Measurements from ENCODE around the gene AMMECR1. TPM values are rescaled to one million over a fixed set of nuclear protein-coding genes. Genes with fewer than 3 reads are reported as not detected.
A peak's percentile ranks its signal among the peaks of the same experiment; 100 is the strongest.
"Not testable (repeated sequence)": the region's sequence is repeated elsewhere in the genome, so short reads cannot be mapped to it uniquely, and the experiment has no call there.

AMMECR1 gene
- total RNA-seq: 3.0 TPM

- DNase-seq (ENCODE audit: low spot score) (peak; percentile 77), ATAC-seq (peak; percentile 97)
Measured at GRCh38 chrX:110317820-110318663, at the start of gene AMMECR1. Gene AMMECR1, minus strand, starts transcription at chrX:110318085. Its CDS starts 14 bp downstream, at chrX:110318071.

DNA sequence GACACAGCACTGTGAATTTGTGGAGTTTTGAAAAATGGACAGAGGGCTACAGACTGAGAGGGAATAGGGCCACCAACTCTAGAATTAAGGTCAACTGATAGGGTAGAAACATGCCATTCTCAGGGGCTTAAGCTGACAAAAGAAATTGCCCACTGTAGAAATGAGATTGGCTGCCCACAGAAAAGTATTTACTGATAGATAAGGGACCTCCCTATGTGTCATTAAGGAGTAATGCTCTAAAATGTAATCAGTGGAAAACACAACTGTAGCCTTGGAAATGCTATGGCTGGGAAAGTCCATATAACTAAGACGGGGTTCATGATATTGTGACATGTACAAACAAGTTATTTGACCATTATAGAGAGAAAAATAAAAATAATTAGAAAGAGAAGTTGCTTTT is 45.4 kb upstream of the AMMECR1 start:
- ATAC-seq (no peak), DNase-seq (ENCODE audit: low spot score) (no peak)

GRCh38 chrX:110359273-110359672 is 41.4 kb upstream of the AMMECR1 start:
- ATAC-seq (no peak), DNase-seq (ENCODE audit: low spot score) (no peak)

GRCh38 chrX:110358548-110358947 is 40.7 kb upstream of the AMMECR1 start, which contains the start of gene RTL9:
Gene RTL9, plus strand, starts transcription at chrX:110358848. Its CDS starts 91,770 bp downstream, at chrX:110450618.
- DNase-seq (ENCODE audit: low spot score) (no peak), ATAC-seq (no peak)

DNA sequence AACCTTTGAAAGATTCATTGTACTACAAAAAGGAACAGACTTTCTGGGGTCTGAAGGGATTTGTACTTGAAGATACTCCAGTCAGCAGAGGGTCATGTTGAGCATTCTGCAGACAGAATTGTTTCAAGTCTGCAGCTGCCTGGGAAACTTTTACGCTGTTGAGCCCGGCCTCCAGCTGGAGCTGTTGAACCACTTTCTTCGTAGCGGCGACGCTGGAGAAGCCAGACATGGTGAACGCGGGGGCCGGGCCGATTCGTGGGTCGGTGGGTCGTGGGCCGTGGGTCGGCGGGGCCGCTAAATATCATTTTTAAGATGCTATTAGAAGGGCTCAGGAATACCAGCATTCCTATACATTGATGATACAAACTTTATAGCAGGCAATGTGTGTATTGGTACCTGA is 28.8 kb upstream of the AMMECR1 start:
- ATAC-seq (no peak), DNase-seq (ENCODE audit: low spot score) (no peak)

DNA sequence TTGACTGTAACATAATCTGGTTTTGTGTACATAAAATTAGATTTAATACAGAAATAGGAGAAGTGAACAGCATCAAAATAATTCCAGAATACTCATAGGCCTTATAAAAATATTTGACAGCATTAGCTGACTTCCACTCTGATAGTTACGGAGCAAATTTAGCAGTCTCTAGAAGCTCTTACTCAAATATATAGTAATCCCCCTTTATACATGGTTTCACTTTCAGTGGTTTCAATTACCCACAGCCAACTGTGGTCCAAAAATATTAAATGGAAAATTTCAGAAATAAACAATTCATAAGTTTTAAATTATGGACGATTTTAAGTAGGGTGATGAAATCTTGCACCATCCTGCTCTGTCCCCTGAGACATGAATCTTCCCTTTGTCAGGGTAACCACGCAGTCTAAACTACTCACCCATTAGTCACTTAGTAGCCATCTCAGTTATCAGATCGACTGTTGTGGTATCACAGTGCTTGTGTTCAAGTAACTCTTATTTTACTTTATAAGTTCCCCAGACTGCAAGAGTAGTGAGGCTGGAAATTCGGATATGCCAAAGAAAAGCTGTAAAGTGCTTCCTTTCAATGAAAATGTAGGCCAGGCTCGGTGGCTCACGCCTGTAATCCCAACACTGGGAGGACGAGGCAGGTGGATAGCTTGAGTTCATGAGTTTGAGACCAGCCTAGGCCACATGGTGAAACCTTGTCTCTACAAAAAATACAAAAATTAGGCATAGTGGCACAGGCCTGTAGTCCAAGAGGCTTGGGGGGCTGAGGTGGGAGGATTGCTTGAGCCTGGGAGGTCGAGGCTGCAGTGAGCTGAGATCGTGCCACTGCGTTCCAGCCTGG is 23.5 kb upstream of the AMMECR1 start:
- DNase-seq (ENCODE audit: low spot score) (no peak), ATAC-seq (no peak)

DNA sequence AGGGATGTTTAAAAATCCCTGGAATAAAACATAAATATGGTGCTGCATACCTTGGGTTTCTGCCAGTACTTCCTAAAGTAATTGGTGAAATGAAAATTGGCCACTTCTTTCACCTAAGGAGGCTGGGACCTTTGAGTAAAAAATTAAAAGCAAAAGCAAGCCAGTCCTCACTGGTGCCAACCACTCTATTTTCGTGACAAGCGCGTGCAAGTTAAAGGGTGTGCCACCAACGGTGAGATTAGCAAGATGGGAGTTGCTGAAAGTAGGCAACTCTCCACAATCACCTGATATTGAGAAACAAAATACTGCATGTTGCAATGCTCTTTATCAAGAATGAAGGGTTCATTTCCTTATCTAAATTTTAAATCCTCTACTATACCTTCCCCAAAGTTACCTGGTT is 21.1 kb upstream of the AMMECR1 start:
- ATAC-seq (no peak), DNase-seq (ENCODE audit: low spot score) (no peak)

- ATAC-seq; DNase-seq (ENCODE audit: low spot score): not testable (repeated sequence)
Measured at GRCh38 chrX:110333458-110333857, 15.6 kb upstream of the AMMECR1 start.

DNA sequence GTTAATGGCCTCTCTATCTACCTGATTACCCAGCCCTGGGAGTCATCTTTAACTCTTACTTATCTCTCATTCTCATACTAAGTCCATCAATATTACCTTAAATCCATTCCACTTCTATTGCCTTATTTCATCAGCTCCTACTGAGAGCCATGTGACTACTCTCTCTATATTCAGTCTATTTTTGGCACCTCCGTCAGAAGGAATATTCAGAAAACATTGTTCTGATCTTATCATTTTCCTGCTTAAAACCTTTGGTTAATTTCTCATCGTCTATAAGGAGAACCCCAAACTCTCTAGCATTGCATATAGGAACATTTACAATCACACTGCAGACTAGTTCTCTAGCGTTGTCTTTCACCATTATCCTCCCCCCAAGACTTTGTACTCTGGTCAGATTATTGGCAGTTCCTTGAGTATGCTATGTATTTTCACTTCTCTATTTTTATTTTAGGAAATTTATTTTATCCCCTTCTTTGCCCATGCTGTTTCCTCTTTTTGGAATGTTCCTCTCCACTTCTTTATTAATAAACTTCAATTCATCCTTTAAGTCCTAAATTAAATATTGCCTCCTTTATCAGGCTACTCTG is 13.7 kb upstream of the AMMECR1 start:
- no peak for DNase-seq (ENCODE audit: low spot score)

GRCh38 chrX:110328613-110329012 is 10.7 kb upstream of the AMMECR1 start:
- DNase-seq (ENCODE audit: low spot score): not testable (repeated sequence)

More for the DNA sequence above, 13.7 kb upstream of the AMMECR1 start:
- ATAC-seq: no peak

GRCh38 chrX:110327336-110327735 is 9.5 kb upstream of the AMMECR1 start:
- DNase-seq (ENCODE audit: low spot score) (no peak), ATAC-seq (no peak)

More at GRCh38 chrX:110328613-110329012, 10.7 kb upstream of the AMMECR1 start:
- not testable (repeated sequence) for ATAC-seq

- no peak for DNase-seq (ENCODE audit: low spot score)
- no peak for ATAC-seq
Measured at GRCh38 chrX:110326712-110327111, 8.8 kb upstream of the AMMECR1 start.

DNA sequence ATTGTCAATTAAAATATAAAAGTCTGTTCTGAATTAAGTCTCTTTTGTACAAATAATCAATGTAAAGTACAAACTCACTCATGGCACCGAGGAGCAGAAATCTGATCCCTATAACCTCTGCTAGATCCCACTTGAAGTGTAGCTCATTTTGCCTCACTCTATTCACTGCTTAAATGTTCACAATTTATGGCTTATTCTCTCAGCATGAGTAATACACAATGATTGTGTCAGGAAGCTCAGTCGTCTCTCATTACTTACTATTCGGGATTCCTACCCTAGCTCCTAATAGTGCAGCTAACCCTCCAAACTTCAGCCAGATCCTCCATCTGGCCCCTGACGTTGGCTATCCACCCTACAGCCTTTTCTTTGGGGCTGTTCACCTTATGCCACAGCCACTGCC is 4.7 kb upstream of the AMMECR1 start:
- ATAC-seq (no peak), DNase-seq (ENCODE audit: low spot score) (no peak)

- DNase-seq (ENCODE audit: low spot score): no peak
- ATAC-seq: no peak
Measured at GRCh38 chrX:110321670-110322069, 3.8 kb upstream of the AMMECR1 start.

GRCh38 chrX:110321081-110321480 is 3.2 kb upstream of the AMMECR1 start:
- DNase-seq (ENCODE audit: low spot score): no peak
- ATAC-seq: no peak

DNA sequence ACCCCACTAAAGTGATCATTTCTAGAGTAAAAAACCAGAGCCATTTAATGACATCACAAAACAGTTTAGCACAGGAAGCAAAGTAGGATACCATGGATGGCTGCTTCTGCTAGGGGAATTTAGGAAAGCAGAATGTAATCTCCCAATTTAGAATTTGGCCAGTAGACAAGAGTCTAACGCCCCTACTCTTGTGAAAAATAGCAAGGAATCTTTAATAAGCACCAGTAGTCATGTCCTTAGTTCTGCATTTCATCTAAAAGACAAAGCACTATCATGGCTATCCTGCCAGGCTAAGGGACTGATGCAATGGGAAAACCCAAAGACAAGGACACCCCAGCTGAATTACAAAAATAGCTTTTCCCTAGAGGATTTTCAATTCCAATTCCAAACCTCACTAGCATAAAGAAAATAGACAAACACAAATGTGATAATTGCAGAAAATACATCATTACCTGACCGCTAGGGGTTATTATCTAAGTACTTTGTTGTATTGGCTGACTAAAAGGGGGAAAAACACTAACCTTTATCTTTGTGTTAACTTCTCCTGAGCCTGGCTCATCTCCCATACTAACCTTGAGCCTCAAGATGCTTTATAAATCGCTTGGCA is 2.6 kb upstream of the AMMECR1 start:
- ATAC-seq: no peak
- DNase-seq (ENCODE audit: low spot score): no peak

- ATAC-seq: peak; percentile 55
- DNase-seq (ENCODE audit: low spot score): no peak
Measured at GRCh38 chrX:110318664-110318968, 731 bp upstream of the AMMECR1 start.

GRCh38 chrX:110317061-110317819 is 645 bp downstream of the AMMECR1 start:
- ATAC-seq: peak; percentile 57
- DNase-seq (ENCODE audit: low spot score): peak; percentile 46

GRCh38 chrX:110316351-110317060 is 1.4 kb downstream of the AMMECR1 start:
- ATAC-seq (no peak), DNase-seq (ENCODE audit: low spot score) (no peak)

- DNase-seq (ENCODE audit: low spot score): no peak
- no peak for ATAC-seq
Measured at GRCh38 chrX:110315551-110315950, 2.3 kb downstream of the AMMECR1 start.
